ENCODE data around the gene CADM1. TPM values are rescaled to one million over a fixed set of nuclear protein-coding genes. Genes with fewer than 3 reads are reported as not detected.

CADM1 gene
- under 1 TPM; 0.52 to 0.80 TPM for total RNA-seq

GRCh38 chr11:115504276-115505158, at the start of gene CADM1:
Gene CADM1, minus strand, starts transcription at chr11:115504415.
- ChIA-PET POLR2A (no interaction called here), CTCF (no interaction called here)

- CTCF ChIA-PET, result no interaction called here
- POLR2A ChIA-PET, result no interaction called here
Observed at GRCh38 chr11:115552773-115553438, 48.7 kb upstream of the CADM1 start.

GRCh38 chr11:115552151-115552772, 48.0 kb upstream of the CADM1 start:
- CTCF ChIA-PET, result no interaction called here

DNA sequence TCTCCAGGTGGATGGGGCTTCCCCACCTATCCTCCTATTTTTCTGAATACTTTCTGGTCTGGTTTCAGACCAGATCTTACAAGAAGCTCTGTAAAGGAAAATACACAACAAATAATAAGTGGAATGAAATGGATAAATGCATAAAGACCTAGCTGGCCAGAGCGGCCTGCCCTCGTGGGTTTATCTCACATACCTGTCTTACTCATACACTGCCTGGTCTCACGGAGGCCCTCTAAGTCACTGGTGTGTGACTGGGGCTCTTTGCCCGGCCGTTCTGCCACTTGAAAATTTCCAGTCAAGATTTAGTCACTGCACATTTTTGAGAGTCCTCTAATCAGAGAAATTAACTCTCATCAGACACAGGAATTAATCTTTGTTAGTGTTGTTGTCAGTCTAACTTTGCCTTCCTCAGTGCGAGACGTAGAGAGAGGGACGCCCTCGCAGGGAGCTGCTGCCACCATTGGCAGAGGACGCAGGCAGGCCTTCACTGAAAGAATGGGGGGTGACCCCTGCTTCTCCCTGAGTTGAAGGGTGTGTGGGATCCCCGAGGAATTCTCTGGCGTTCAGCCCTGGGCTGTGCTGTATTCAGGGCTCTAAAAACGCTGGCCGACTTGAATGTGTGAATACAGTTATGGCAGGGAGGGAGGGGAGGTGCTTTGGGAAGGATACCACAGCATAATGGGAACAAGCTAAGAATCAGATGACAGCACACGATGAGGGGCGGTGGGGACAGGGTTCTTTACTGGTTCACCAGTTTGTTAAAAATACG, 46.3 kb upstream of the CADM1 start:
- CTCF ChIA-PET, result no interaction called here
- POLR2A ChIA-PET, result no interaction called here

More at GRCh38 chr11:115552151-115552772, 48.0 kb upstream of the CADM1 start:
- POLR2A ChIA-PET, result no interaction called here

GRCh38 chr11:115548878-115549528, 44.8 kb upstream of the CADM1 start:
- ChIA-PET POLR2A (no interaction called here), CTCF (no interaction called here)

GRCh38 chr11:115545581-115546210, 41.5 kb upstream of the CADM1 start:
- ChIA-PET POLR2A (no interaction called here), CTCF (no interaction called here)

GRCh38 chr11:115544422-115544948, 40.3 kb upstream of the CADM1 start:
- ChIA-PET CTCF (no interaction called here), POLR2A (no interaction called here)

- ChIA-PET CTCF (no interaction called here), POLR2A (no interaction called here)
Observed at GRCh38 chr11:115541518-115541917, 37.3 kb upstream of the CADM1 start.

DNA sequence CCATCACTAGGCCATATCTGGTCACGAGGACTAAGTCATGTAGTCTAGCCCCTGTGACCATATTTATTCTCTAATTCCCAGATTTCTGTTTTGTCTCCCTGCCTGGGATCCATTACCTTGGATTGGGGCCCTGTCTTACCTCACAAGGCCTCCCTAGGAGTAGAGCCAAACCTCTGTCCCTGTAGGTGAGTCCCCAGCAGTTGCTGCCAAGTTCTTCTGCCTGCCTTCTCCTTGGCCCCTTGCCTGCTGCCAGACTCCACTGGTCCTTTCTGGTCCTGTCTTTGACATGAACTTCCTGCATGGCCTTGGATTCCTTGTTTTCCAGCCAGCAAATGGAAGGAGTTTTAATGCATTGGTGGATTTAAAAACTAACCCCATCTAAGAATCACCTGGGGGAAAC, 35.6 kb upstream of the CADM1 start:
- CTCF ChIA-PET, result no interaction called here

GRCh38 chr11:115535781-115536180, 31.6 kb upstream of the CADM1 start:
- CTCF ChIA-PET, result no interaction called here

More for the DNA sequence above, 35.6 kb upstream of the CADM1 start:
- POLR2A ChIA-PET, result no interaction called here

GRCh38 chr11:115530752-115531151, 26.5 kb upstream of the CADM1 start:
- ChIA-PET POLR2A (no interaction called here), CTCF (no interaction called here)

More at GRCh38 chr11:115535781-115536180, 31.6 kb upstream of the CADM1 start:
- POLR2A ChIA-PET, result no interaction called here

DNA sequence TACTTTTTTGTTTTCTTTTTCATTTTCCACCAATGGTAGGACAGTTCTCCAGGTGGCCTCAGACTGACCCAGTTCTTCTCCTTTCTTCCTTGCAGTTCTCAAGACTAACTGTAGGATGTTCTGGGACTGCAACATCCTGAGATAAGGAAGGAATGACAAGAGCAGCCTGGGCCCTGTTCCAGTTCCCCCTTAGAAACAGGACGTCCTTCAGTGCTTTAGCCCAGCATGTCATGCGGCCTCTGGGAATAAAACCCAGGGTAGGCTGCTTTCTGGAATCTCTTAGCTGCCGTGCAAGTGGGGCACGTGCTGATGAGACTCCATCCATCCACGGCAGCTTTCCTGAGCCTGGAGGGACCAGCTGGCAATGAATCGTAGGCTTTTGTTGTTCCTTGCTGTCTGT, 24.0 kb upstream of the CADM1 start:
- POLR2A ChIA-PET, result no interaction called here
- CTCF ChIA-PET, result no interaction called here

GRCh38 chr11:115527534-115528125, 23.4 kb upstream of the CADM1 start:
- POLR2A ChIA-PET, result no interaction called here
- CTCF ChIA-PET, result no interaction called here

GRCh38 chr11:115525531-115526006, 21.4 kb upstream of the CADM1 start:
- ChIA-PET POLR2A (no interaction called here), CTCF (no interaction called here)

DNA sequence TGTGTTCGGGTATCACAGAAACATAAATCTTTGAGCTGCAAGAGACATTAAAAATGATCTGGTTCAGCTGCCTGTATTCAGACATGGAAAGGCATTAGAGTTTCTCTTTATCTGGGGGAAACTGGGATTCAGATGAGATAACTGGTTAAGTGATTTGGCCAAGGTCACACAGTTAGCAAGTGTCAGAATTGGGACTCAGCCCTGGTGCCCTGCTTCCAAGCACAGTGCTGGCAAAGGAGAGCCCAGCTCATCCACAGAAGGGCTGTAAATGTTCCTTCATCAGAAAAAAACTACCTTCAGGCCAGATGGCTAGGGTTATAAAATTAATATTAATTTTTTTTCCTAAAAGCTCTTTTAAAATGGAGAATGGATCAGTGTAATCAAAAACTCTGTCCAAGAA, 20.4 kb upstream of the CADM1 start:
- ChIA-PET POLR2A (no interaction called here), CTCF (no interaction called here)

DNA sequence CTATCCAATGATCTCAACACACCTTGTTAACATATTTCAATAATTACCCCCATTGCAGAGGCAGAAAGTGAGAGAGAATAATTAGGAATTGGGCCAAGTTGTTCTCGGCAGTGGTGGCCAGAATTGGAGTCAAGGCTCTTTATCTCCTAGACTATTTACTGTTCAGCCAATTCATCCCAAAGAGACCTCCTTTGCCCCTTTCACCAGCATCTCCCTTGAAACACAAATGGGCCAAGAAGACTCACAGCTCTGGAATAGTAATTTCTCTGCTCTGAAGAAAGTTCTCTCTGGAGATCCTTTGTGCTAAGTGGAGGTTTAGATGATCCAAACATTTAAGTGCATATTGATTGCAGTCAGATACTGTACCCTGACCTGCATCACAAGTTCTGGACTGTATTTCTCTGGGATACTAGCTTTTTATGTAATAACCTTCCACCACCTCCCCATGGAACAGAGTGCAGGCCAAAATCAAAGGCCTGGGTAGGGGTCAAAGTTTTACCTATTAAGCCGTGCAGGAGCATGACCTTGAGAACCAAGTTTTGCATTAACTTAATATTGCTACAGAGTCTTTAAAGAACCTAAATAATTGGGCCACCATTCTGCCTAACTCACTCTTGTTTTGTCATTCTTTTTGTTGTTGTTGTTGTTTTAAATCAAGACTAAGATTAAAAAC, 19.6 kb upstream of the CADM1 start:
- ChIA-PET CTCF (no interaction called here), POLR2A (no interaction called here)

- POLR2A ChIA-PET, result no interaction called here
Observed at GRCh38 chr11:115522302-115522701, 18.1 kb upstream of the CADM1 start.

DNA sequence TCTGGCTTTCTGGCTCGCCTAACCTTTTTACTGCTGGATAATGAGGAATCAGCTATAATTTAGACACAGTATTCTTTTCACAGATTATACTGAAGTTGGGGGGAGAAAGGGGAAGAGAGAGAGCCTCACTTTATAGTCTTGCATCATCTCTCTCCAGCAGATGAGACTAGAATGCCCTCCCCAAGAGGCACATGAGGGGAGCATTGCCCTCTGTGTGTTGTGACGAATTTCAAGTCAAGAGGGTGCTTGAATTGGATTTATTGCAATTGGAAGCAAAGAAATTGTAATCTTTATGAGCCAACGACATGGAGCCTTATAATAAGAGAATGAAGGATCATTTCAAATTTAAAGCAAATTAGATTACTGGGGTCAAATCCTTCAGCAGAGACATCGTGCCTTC, 17.6 kb upstream of the CADM1 start:
- ChIA-PET POLR2A (no interaction called here), CTCF (no interaction called here)

More at GRCh38 chr11:115522302-115522701, 18.1 kb upstream of the CADM1 start:
- CTCF ChIA-PET, result no interaction called here

All from activated CD8-positive, alpha-beta memory T cell treated with anti-CD3 and anti-CD28 coated beads for 36 hours (primary cell).